RWPE2 (cell line): ENCODE data around the gene ZNHIT3.

Source experiments
- ATAC-seq: fragments of 200-7000 bp; cut with Tn5 transposase; 3 replicates; pipeline ENCODE4 v1.9.1; 2021; ENCODE audit warnings: low read depth
- DNase-seq: peaks from one replicate; pipeline ENCODE4 v3.0.0-alpha.2; 2020; ENCODE audit warnings: low spot score
- H3K27ac ChIP-seq: fragments of 450-650 bp; 2 replicates; pipeline ENCODE4 v1.5.1; 2017; ENCODE audit warnings: mild to moderate bottlenecking; ENCODE audit not compliant: poor library complexity, severe bottlenecking
- H3K27me3 ChIP-seq: fragments of 250-450 bp; sonication (Bioruptor Pico); 2 replicates; pipeline ENCODE4 v1.5.1; 2021; ENCODE audit warnings: mild to moderate bottlenecking, moderate library complexity; ENCODE audit not compliant: insufficient read depth, poor library complexity, severe bottlenecking
- H3K36me3 ChIP-seq: fragments of 250-450 bp; sonication (Bioruptor Pico); 2 replicates; pipeline ENCODE4 v1.5.1; 2020; ENCODE audit warnings: low read depth, mild to moderate bottlenecking, moderate library complexity
- H3K4me1 ChIP-seq: fragments of 250-450 bp; sonication (Bioruptor Pico); 2 replicates; pipeline ENCODE4 v1.5.1; 2021; ENCODE audit warnings: mild to moderate bottlenecking, moderate library complexity; ENCODE audit not compliant: insufficient read depth, poor library complexity, severe bottlenecking
- H3K4me3 ChIP-seq: fragments of 250-450 bp; sonication (Bioruptor Pico); 2 replicates; pipeline ENCODE4 v1.5.1; 2021; ENCODE audit warnings: mild to moderate bottlenecking, moderate library complexity; ENCODE audit not compliant: severe bottlenecking
- H3K9me3 ChIP-seq: fragments of 250-450 bp; sonication (Bioruptor Pico); 2 replicates; pipeline ENCODE4 v1.5.1; 2021; ENCODE audit warnings: mild to moderate bottlenecking, moderate library complexity; ENCODE audit not compliant: severe bottlenecking
- CTCF ChIP-seq: fragments of 450-650 bp; IDR thresholded peaks from one replicate; pipeline ENCODE4 v1.5.1; 2017; ENCODE audit warnings: mild to moderate bottlenecking, moderate library complexity; ENCODE audit not compliant: poor library complexity, severe bottlenecking

ZNHIT3 gene

DNA sequence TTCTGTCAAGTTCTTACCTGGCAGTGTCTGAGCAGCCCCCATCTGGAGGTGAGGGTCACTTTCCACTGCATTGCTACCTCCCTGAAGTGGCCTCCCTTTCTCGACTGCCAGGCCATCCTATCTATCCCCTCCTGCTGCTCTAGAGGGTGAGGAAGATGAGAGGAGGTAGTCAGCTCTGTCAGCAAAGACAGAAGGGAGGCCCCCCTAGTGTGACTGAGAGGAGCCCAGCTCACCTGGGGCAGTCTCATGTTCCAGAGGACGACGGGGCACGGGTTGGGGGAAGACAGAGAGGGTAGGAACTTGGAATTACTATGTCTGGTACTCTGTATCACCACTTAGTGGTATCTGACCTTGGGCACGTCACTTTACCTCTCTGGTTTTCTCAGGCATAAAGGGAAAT, 26.2 kb downstream of the ZNHIT3 start:
- Histone ChIP-seq H3K27me3 (no peaks in the 10 kb centered on the region), H3K36me3 (peaks cover 90% of the 10 kb centered on the region), H3K4me3 (no peak overlapping the region), H3K27ac (no peak overlapping the region), H3K4me1 (no peaks in the 10 kb centered on the region), H3K9me3 (peaks cover 1% of the 10 kb centered on the region)
- DNase-seq (no peak), ATAC-seq (no peak)
- no peak for TF ChIP-seq CTCF

GRCh38 chr17:36514856-36515255, 28.4 kb downstream of the ZNHIT3 start:
- Histone ChIP-seq H3K27ac (no peak overlapping the region), H3K4me3 (no peak overlapping the region), H3K4me1 (no peaks in the 10 kb centered on the region), H3K36me3 (peaks cover 88% of the 10 kb centered on the region), H3K9me3 (peaks cover 1% of the 10 kb centered on the region), H3K27me3 (no peaks in the 10 kb centered on the region)
- no peak for ATAC-seq
- DNase-seq, result no peak
- no peak for TF ChIP-seq CTCF

DNA sequence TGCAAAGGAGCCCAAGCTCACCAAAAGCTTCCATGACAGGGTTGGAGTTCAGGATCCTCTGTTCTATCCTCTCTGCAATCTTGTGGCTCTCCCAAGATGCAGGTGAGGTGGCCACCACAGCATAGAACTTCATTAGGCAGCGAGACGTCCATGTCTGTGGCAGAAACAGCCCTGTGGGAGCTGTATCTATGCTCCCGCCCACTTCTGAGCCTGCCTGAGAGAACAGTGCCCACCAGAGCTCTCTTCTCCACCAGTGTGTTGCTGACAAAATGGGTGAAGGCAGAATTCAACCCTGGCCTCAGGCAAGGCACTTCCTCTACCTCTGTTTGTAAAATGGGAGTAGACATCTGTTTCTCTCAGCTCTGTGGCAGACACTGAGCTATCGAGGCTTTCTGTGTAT, 29.4 kb downstream of the ZNHIT3 start:
- ATAC-seq (no peak), DNase-seq (no peak)
- no peak for TF ChIP-seq CTCF
- H3K9me3 ChIP-seq, result peaks cover 1% of the 10 kb centered on the region
- H3K4me3 ChIP-seq, result no peak overlapping the region
- H3K27ac ChIP-seq, result no peak overlapping the region
- H3K4me1 ChIP-seq, result no peaks in the 10 kb centered on the region
- H3K36me3 ChIP-seq, result peaks cover 88% of the 10 kb centered on the region
- H3K27me3 ChIP-seq, result no peaks in the 10 kb centered on the region

- Histone ChIP-seq H3K36me3 (peaks cover 89% of the 10 kb centered on the region), H3K27ac (no peak overlapping the region), H3K4me1 (peaks cover 4% of the 10 kb centered on the region), H3K27me3 (no peaks in the 10 kb centered on the region), H3K4me3 (no peak overlapping the region), H3K9me3 (no peaks in the 10 kb centered on the region)
- ATAC-seq (no peak), DNase-seq (no peak)
- no peak for TF ChIP-seq CTCF
Measured at GRCh38 chr17:36523113-36523512, 36.6 kb downstream of the ZNHIT3 start.

GRCh38 chr17:36524428-36524876, 38.0 kb downstream of the ZNHIT3 start:
- peaks cover 89% of the 10 kb centered on the region for H3K36me3 ChIP-seq
- no peak for DNase-seq
- H3K4me3 ChIP-seq, result no peak overlapping the region
- no peaks in the 10 kb centered on the region for H3K9me3 ChIP-seq
- H3K27ac ChIP-seq, result peak overlapping the region; percentile 19
- H3K27me3 ChIP-seq, result no peaks in the 10 kb centered on the region
- H3K4me1 ChIP-seq, result peaks cover 8% of the 10 kb centered on the region
- no peak for TF ChIP-seq CTCF
- ATAC-seq, result peak; percentile 66
